Keratinocyte (primary cell): ENCODE measurements around the gene ITGB5.

Source experiments
- EZH2 ChIP-seq: IDR thresholded peaks from one replicate; pipeline ENCODE4 v1.6.1; 2012; ENCODE audit warnings: inconsistent platforms, mild to moderate bottlenecking, low read length, moderate library complexity
- TF ChIP-seq, protein P1 (sequence below), 3 experiments: IDR thresholded peaks in 1 of 3; conservative IDR thresholded peaks in 1 of 3; optimal IDR thresholded peaks in 1 of 3; 2 replicates in 2 of 3; 3 replicates in 1 of 3; pipeline versions ENCODE3 to v1.5.1; 2011; ENCODE audit warnings: low read length in 3 of 3, mild to moderate bottlenecking in 3 of 3, moderate library complexity in 2 of 3, control low read depth in 1 of 3, inconsistent platforms in 1 of 3; ENCODE audit not compliant: insufficient read depth in 2 of 3; ENCODE audit errors: extremely low read depth in 1 of 3

DNA sequence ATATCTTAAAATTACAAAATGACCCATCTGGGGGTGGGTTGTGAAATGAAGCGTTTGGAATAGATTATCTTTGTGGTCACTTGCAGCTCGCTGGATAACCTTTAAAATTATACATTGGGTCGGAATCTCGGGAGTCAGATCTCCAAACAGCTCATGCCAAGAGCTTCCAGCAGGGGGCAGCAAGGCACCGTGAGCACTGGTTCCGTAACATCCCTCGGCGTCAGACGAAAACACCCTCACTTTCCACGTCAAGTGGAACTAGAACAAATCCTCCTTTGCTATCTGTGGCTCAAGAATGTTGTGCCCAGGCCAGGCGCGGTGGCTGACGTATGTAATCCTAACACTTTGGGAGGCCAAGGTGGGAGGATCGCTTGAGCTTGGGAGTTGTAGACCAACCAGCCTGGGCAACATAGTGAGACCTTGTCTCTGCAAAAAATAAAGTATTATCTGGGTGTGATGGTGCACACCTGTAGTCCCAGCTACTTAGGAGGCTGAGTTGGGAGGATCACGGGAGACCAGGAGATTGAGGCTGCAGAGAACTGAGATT lies 125.8 kb downstream of the ITGB5 start:
- TF ChIP-seq, protein P1, sequence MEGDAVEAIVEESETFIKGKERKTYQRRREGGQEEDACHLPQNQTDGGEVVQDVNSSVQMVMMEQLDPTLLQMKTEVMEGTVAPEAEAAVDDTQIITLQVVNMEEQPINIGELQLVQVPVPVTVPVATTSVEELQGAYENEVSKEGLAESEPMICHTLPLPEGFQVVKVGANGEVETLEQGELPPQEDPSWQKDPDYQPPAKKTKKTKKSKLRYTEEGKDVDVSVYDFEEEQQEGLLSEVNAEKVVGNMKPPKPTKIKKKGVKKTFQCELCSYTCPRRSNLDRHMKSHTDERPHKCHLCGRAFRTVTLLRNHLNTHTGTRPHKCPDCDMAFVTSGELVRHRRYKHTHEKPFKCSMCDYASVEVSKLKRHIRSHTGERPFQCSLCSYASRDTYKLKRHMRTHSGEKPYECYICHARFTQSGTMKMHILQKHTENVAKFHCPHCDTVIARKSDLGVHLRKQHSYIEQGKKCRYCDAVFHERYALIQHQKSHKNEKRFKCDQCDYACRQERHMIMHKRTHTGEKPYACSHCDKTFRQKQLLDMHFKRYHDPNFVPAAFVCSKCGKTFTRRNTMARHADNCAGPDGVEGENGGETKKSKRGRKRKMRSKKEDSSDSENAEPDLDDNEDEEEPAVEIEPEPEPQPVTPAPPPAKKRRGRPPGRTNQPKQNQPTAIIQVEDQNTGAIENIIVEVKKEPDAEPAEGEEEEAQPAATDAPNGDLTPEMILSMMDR (optimal IDR thresholded peaks at IDR 0.05 in 1 of 3, IDR thresholded peaks at IDR 0.05 in 1 of 3, conservative IDR thresholded peaks at IDR 0.05 in 1 of 3; ENCODE audit: extremely low read depth in 1 of 3, insufficient read depth in 2 of 3, low read length in 3 of 3) = peak; percentile 93 to 96 (median 94)
- no peak for TF ChIP-seq EZH2
